Fibroblast of the aortic adventitia (primary cell): Measurements from ENCODE around the gene C5orf24. TPM values are rescaled to one million over a fixed set of nuclear protein-coding genes. Genes with fewer than 3 reads are reported as not detected.

Source experiments
- DNase-seq: peaks from one replicate; pipeline ENCODE4 v3.0.0-alpha.2; 2010; ENCODE audit warnings: low read depth
- H3K4me3 ChIP-seq: 2 replicates; pipeline ENCODE4 v1.5.1; 2011; ENCODE audit warnings: low read depth, mild to moderate bottlenecking, control low read depth, low read length, moderate library complexity
- total RNA-seq: library from RNA; depleted of rRNA; stranded (reverse); fragments of >200 nt; gene quantifications from 2 replicates; pipeline ENCODE4 v1.2.3, GENCODE V29; 2012; ENCODE audit warnings: low replicate concordance
- TF ChIP-seq, protein P1 (sequence below): IDR thresholded peaks from 2 replicates; pipeline ENCODE4 v1.5.1; 2011; ENCODE audit warnings: mild to moderate bottlenecking, low read length, control low read depth, inconsistent platforms; ENCODE audit not compliant: insufficient read depth

C5orf24 gene
- total RNA-seq, result 18.7 and 61.5 TPM in 2 replicates

DNA sequence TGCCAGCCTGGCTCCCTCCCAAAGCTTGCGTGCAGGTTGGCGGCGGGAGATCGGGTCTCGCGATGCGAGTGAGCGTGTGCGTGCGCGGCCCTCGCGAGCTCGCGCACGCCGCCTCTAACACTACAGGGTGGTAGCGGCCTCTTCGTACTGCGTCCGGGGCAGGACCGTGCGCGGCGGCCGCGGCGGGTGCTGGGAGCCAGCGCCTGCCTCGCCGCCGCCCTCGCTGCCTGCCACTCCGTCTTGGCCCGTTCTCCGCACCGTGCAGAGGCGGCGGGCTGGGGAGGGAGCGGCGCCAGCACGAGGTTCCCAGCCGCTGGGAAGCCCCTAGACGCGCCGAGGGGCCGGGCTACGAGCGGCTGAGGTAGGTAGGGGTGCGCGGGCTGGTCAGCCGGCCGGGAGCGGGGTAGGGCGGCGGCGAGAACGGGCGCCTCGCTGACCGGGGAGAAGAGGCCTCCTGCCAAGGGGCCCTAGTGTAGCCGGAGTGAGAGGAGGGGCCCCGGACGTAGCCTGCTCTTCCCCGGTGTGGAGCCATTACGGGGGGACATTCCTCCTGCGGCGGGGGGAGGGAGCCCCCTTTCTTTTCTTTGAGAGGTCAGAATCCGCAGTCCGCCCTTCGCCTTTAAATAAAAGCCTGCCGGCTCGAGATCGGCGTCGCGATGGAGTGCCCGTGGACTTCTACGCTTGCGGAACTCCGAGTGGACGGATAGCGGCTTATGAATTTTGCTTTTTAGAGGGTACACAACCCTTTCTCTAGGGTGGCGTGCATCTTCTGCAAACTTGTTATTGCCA, at the start of gene C5orf24:
C5orf24 (plus strand) TSS at position 117 of the 789 bp plus-strand sequence. CDS start 8,933 bp downstream, outside the sequence.
- peak; percentile 97 for DNase-seq
- peak within 1 kb of the TSS; percentile 75 for H3K4me3 ChIP-seq
- TF ChIP-seq, protein P1, sequence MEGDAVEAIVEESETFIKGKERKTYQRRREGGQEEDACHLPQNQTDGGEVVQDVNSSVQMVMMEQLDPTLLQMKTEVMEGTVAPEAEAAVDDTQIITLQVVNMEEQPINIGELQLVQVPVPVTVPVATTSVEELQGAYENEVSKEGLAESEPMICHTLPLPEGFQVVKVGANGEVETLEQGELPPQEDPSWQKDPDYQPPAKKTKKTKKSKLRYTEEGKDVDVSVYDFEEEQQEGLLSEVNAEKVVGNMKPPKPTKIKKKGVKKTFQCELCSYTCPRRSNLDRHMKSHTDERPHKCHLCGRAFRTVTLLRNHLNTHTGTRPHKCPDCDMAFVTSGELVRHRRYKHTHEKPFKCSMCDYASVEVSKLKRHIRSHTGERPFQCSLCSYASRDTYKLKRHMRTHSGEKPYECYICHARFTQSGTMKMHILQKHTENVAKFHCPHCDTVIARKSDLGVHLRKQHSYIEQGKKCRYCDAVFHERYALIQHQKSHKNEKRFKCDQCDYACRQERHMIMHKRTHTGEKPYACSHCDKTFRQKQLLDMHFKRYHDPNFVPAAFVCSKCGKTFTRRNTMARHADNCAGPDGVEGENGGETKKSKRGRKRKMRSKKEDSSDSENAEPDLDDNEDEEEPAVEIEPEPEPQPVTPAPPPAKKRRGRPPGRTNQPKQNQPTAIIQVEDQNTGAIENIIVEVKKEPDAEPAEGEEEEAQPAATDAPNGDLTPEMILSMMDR, result no peak

DNA sequence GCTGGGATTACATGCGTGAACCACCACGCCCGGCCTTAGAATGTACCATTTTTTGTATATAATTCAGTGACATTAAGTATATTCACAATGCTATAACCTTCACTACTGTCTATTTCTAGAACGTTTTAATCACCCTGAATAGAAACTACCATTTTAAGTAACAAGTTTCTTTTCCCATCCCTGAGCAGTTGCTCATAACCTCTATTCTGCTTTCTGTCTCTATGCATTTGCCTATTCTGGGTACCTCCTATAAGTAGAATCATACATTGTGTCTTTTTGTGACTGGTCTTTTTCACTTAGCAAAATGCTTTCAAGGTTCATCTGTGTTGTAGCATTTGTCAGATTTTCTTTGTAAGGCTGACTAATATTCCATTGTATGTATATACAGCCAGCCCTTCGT, 47.3 kb upstream of the C5orf24 start:
- no peak for DNase-seq
- H3K4me3 ChIP-seq, result no peak overlapping the region
- TF ChIP-seq, protein P1, result no peak

DNA sequence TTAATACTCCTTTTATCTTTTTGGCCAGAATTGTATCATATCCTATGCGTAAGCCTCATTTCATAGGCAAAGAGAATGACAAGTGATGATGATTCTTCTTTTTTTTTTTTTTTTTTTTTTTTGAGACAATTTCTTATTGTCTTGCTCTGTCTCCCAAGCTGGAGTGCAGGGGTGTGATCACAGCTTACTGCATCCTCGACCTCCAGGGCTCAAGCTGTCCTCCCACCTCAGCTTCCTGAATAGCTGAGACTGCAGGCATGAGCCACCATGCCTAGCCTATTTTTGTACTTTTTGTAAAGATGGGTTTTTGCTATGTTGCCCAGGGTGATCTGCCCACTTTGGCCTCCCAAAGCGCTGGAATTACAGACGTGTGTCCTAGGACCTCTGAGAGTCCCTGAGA, 41.9 kb upstream of the C5orf24 start:
- TF ChIP-seq, protein P1, result no peak
- H3K4me3 ChIP-seq, result no peak overlapping the region
- DNase-seq, result no peak

DNA sequence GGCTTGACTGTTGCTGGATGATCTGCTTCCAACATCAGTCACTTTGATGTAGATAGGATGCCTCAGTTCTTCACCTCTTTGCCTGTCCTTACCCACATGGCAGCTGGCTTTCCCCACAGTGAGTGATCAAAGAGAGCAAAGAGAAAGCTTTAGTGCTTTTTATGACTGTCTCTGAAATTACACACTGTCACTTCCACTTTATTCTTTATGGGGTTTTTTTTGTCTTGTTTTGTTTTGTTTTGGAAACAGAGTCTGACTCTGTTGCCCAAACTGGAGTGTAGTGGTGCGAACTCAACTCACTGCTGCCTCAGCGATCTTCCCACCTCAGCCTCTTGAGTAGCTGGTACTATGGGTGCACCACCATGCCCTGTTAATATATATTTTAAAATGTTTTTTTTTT, 32.4 kb upstream of the C5orf24 start:
- DNase-seq, result no peak
- TF ChIP-seq, protein P1, result no peak
- no peak overlapping the region for H3K4me3 ChIP-seq

DNA sequence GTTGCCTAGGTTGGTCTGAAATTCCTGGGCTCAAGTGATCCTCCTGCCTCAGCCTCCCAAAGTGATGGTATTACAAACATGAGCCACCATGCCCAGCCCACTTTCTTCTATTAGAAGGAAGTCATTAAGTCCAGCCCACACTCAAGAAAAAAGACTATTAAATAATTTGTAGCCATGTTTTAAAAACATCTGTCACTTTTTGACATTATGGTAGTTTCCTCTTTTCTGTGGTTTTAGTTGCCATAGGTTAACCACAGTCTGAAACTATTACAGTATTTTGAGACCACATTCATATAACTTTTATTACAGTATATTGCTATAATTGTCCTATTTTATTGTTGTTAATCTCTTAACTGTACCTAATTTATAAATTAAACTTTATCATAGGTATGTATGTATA, 31.9 kb upstream of the C5orf24 start:
- no peak for DNase-seq
- TF ChIP-seq, protein P1, result no peak
- no peak overlapping the region for H3K4me3 ChIP-seq

DNA sequence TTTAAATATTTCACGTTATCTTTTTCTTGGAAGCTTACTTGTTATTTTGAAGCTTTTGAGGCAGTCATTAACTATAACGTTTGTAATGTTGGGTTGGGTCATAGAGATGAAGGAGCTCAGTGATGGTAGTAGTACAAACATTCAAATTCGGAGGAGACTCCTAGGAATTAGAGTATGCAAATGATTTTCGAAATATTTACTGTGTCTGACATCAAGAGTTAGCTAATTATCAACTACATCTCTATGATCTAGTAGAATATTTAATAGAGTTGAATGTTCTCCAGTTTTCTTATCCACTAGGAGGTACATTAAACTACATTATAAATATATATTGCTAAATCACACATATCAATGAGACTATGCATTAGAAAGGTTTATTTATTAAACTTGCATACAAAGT, 28.8 kb upstream of the C5orf24 start:
- H3K4me3 ChIP-seq, result no peak overlapping the region
- TF ChIP-seq, protein P1, result no peak

More for the DNA sequence above, 28.8 kb upstream of the C5orf24 start:
- no peak for DNase-seq
